HL-60 (cell line): ENCODE results near the gene SFMBT1.

Experiments used
- GABPA ChIP-seq: IDR thresholded peaks from 2 replicates; pipeline ENCODE4 v1.6.1; 2012; ENCODE audit warnings: low read depth
- POLR2AphosphoS5 ChIP-seq: IDR thresholded peaks from 2 replicates; pipeline ENCODE4 v1.6.1; 2012; ENCODE audit warnings: low read depth
- SPI1 ChIP-seq: IDR thresholded peaks from 2 replicates; pipeline ENCODE4 v1.6.1; 2012; ENCODE audit warnings: low read depth, mild to moderate bottlenecking, borderline replicate concordance
- TF ChIP-seq, protein P1 (sequence below): IDR thresholded peaks from one replicate; pipeline ENCODE4 v1.5.1; 2011; ENCODE audit warnings: low read length, control low read depth, inconsistent platforms; ENCODE audit not compliant: insufficient read depth
- TF ChIP-seq, protein P2 (sequence below): IDR thresholded peaks from 2 replicates; pipeline ENCODE4 v1.6.1; 2012; ENCODE audit warnings: low read depth; ENCODE audit not compliant: insufficient replicate concordance

DNA sequence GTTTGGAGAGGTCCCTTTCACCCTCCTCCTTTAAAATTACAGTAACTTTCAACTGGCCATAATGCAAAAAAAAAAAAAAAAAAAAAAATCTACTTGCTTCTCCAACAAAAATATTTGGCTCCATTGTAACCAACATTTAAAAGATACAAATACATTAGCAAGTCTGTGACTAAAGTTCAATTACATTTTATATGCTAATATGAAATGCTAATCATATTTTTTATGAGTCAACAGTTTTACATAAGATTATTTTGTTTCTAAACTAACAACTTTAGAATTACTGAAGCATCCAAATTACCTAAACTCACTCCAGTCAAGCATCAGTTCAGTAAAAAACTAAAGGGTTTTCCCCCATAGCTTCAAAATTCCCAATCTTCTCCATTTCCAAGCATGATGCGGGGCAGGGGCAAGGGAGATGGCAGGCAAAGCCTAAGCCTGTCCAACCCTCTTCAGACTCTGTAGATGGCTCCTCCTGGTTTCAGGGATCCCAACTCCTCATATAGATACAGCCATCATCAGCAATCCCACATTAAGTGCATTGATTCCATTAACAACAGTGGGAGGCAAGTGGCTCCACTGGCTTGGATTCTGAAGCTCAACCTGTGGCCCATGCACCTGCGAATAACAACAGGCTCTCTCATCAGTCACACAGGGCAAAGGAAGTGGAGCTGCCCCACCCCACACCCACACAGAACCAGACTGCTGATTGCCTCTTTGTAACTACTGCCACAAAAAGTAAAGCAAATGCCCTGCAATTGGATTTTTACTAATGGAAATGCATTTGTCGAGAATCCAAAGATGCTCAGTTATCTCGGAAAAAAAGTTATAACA, 15.0 kb downstream of the SFMBT1 start:
- TF ChIP-seq, protein P1, sequence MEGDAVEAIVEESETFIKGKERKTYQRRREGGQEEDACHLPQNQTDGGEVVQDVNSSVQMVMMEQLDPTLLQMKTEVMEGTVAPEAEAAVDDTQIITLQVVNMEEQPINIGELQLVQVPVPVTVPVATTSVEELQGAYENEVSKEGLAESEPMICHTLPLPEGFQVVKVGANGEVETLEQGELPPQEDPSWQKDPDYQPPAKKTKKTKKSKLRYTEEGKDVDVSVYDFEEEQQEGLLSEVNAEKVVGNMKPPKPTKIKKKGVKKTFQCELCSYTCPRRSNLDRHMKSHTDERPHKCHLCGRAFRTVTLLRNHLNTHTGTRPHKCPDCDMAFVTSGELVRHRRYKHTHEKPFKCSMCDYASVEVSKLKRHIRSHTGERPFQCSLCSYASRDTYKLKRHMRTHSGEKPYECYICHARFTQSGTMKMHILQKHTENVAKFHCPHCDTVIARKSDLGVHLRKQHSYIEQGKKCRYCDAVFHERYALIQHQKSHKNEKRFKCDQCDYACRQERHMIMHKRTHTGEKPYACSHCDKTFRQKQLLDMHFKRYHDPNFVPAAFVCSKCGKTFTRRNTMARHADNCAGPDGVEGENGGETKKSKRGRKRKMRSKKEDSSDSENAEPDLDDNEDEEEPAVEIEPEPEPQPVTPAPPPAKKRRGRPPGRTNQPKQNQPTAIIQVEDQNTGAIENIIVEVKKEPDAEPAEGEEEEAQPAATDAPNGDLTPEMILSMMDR, result no peak
- TF ChIP-seq POLR2AphosphoS5, result no peak
- TF ChIP-seq SPI1, result no peak
- TF ChIP-seq, protein P2, sequence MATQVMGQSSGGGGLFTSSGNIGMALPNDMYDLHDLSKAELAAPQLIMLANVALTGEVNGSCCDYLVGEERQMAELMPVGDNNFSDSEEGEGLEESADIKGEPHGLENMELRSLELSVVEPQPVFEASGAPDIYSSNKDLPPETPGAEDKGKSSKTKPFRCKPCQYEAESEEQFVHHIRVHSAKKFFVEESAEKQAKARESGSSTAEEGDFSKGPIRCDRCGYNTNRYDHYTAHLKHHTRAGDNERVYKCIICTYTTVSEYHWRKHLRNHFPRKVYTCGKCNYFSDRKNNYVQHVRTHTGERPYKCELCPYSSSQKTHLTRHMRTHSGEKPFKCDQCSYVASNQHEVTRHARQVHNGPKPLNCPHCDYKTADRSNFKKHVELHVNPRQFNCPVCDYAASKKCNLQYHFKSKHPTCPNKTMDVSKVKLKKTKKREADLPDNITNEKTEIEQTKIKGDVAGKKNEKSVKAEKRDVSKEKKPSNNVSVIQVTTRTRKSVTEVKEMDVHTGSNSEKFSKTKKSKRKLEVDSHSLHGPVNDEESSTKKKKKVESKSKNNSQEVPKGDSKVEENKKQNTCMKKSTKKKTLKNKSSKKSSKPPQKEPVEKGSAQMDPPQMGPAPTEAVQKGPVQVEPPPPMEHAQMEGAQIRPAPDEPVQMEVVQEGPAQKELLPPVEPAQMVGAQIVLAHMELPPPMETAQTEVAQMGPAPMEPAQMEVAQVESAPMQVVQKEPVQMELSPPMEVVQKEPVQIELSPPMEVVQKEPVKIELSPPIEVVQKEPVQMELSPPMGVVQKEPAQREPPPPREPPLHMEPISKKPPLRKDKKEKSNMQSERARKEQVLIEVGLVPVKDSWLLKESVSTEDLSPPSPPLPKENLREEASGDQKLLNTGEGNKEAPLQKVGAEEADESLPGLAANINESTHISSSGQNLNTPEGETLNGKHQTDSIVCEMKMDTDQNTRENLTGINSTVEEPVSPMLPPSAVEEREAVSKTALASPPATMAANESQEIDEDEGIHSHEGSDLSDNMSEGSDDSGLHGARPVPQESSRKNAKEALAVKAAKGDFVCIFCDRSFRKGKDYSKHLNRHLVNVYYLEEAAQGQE, result no peak
- no peak for TF ChIP-seq GABPA
